GM12878 (cell line): Measurements from ENCODE around the gene ERFL. TPM values are rescaled to one million over a fixed set of nuclear protein-coding genes. Genes with fewer than 3 reads are reported as not detected.
A peak's percentile ranks its signal among the peaks of the same experiment; 100 is the strongest.

Experiments
- ASH2L ChIP-seq: fragments of 300-600, 200-600 bp; sonication (generic); IDR thresholded peaks from 2 replicates; pipeline ENCODE4 v1.6.1; 2017; ENCODE audit warnings: low read depth, mild to moderate bottlenecking, borderline replicate concordance
- ATF3 ChIP-seq: IDR thresholded peaks from 2 replicates; pipeline ENCODE4 v1.6.1; 2011; ENCODE audit warnings: low read depth, mild to moderate bottlenecking, low read length, moderate library complexity, borderline replicate concordance; ENCODE audit errors: extremely low read depth
- BCL3 ChIP-seq: IDR thresholded peaks from 2 replicates; pipeline ENCODE4 v1.6.1; 2011; ENCODE audit warnings: borderline replicate concordance, low read depth, mild to moderate bottlenecking, moderate library complexity, low read length; ENCODE audit not compliant: insufficient read depth, poor library complexity, severe bottlenecking
- BMI1 ChIP-seq: fragments of 450-650 bp; IDR thresholded peaks from 2 replicates; pipeline ENCODE4 v1.6.1; 2016; ENCODE audit warnings: mild to moderate bottlenecking, moderate library complexity, borderline replicate concordance
- FOS ChIP-seq: IDR thresholded peaks from 3 replicates; pipeline ENCODE4 v1.6.1; 2011; ENCODE audit warnings: borderline replicate concordance; ENCODE audit not compliant: insufficient read length; ENCODE audit errors: extremely low read depth
- FOXK2 ChIP-seq: fragments of 450-650 bp; IDR thresholded peaks from 2 replicates; pipeline ENCODE4 v1.6.1; 2017; ENCODE audit warnings: mild to moderate bottlenecking, moderate library complexity
- FOXM1 ChIP-seq: IDR thresholded peaks from 2 replicates; pipeline ENCODE4 v1.6.1; 2012; ENCODE audit warnings: low read depth, mild to moderate bottlenecking, inconsistent platforms, low read length, moderate library complexity
- HDAC6 ChIP-seq: fragments of 200-600 bp; sonication (generic); IDR thresholded peaks from one replicate; pipeline ENCODE4 v1.8.0; 2017; ENCODE audit warnings: antibody characterized with exemption; ENCODE audit not compliant: unreplicated experiment
- LARP7 ChIP-seq: fragments of 450-650 bp; IDR thresholded peaks from 2 replicates; pipeline ENCODE4 v1.6.1; 2017; ENCODE audit warnings: mild to moderate bottlenecking
- MTA2 ChIP-seq: fragments of 450-650 bp; IDR thresholded peaks from 2 replicates; pipeline ENCODE4 v1.6.1; 2016; ENCODE audit warnings: low read depth, mild to moderate bottlenecking, moderate library complexity
- NR2F1 ChIP-seq: fragments of 450-650 bp; conservative IDR thresholded peaks from 2 replicates; pipeline ENCODE4 v1.6.1; 2017; ENCODE audit warnings: mild to moderate bottlenecking
- PBX3 ChIP-seq: IDR thresholded peaks from 2 replicates; pipeline ENCODE4 v1.6.1; 2011; ENCODE audit warnings: mild to moderate bottlenecking, low read depth, low read length, moderate library complexity; ENCODE audit not compliant: insufficient replicate concordance
- POLR2AphosphoS2 ChIP-seq: IDR thresholded peaks from 2 replicates; pipeline ENCODE4 v1.6.1; 2011; ENCODE audit warnings: low read depth, mild to moderate bottlenecking, low read length, improper control_type of control experiment, moderate library complexity
- RELA ChIP-seq: fragments of 450-650 bp; IDR thresholded peaks from 2 replicates; pipeline ENCODE4 v1.8.0; 2014; ENCODE audit warnings: borderline replicate concordance; ENCODE audit not compliant: partially characterized antibody
- SIX5 ChIP-seq: IDR thresholded peaks from 2 replicates; pipeline ENCODE4 v1.6.1; 2011; ENCODE audit warnings: mild to moderate bottlenecking, low read depth, low read length, moderate library complexity; ENCODE audit not compliant: severe bottlenecking
- SKIL ChIP-seq: fragments of 450-650 bp; IDR thresholded peaks from 2 replicates; pipeline ENCODE4 v1.6.1; 2017; ENCODE audit warnings: mild to moderate bottlenecking, low read depth, inconsistent platforms; ENCODE audit not compliant: poor library complexity, severe bottlenecking
- SMAD5 ChIP-seq: IDR thresholded peaks from 2 replicates; pipeline ENCODE4 v1.6.1; 2016; ENCODE audit warnings: antibody characterized with exemption, low read depth
- YY1 ChIP-seq: IDR thresholded peaks from 2 replicates; pipeline ENCODE4 v1.6.1; 2011; ENCODE audit warnings: low read depth, mild to moderate bottlenecking, low read length
- ZBTB4 ChIP-seq: fragments of 450-650 bp; formaldehyde crosslinking; IDR thresholded peaks from 2 replicates; pipeline ENCODE4 v1.4.0; 2022; ENCODE audit warnings: mild to moderate bottlenecking, moderate library complexity
- ZNF384 ChIP-seq: IDR thresholded peaks from 2 replicates; pipeline ENCODE4 v1.6.1; 2012; ENCODE audit warnings: low read depth, mild to moderate bottlenecking, low read length, improper control_type of control experiment, borderline replicate concordance
- polyA plus RNA-seq, 11 experiments: library from polyadenylated mRNA; depleted of rRNA in 4 of 11; unstranded in 6 of 11; stranded (reverse) in 5 of 11; fragments of >200 nt; fragmentation: Nextera tagmentation in 4 of 11; fragmentation: Illumina TruSeq in 1 of 11; extraction: Ambion mirVana in 4 of 11; extraction: Trizol in 1 of 11; gene quantifications; 1 replicate in 1 of 11; 2 replicates in 10 of 11; pipeline versions ENCODE4 v1.2.1 to v1.2.3, GENCODE V29; 2011 to 2016; ENCODE audit warnings: inconsistent platforms in 2 of 11, missing spikeins in 2 of 11, low read depth in 1 of 11
- total RNA-seq, 4 experiments: library from RNA; depleted of rRNA in 3 of 4; stranded (reverse); fragments of >200 nt in 3 of 4; fragmentation: Illumina TruSeq in 1 of 4; extraction: Trizol in 1 of 4; gene quantifications; 2 replicates each; pipeline versions ENCODE4 v1.2.1 to v1.2.3, GENCODE V29; 2013 to 2021

ERFL gene
- total and polyA plus RNA-seq, 10 of the 15 experiments (the other 5 are each of a cell fraction or from before 2014, with no cell fraction given) = 0.04 to 0.10 (median 0.05) TPM; not detected in 7

GRCh38 chr19:41876847-41877832 lies 51.1 kb downstream of the ERFL start, which contains the start of gene CD79A (continued):
- no peak for TF ChIP-seq FOS
- TF ChIP-seq SIX5 = no peak
- peak; percentile 76; the same call in 1 of the 2 replicates for TF ChIP-seq FOXM1
- no peak for TF ChIP-seq HDAC6
- TF ChIP-seq NR2F1 = peak; percentile 87
- peak; percentile 60 for TF ChIP-seq SKIL
- no peak for TF ChIP-seq ZNF384
- no peak for TF ChIP-seq ASH2L
- TF ChIP-seq SMAD5 = no peak
- no peak for TF ChIP-seq ATF3
- peak; percentile 29; the same call in 1 of the 2 replicates for TF ChIP-seq LARP7
- peak; percentile 14 for TF ChIP-seq PBX3
- TF ChIP-seq RELA = no peak
- peak; percentile 78; the same call in 1 of the 2 replicates for TF ChIP-seq MTA2
- TF ChIP-seq POLR2AphosphoS2 = 0 out of 2 replicates have a peak, but pooled peaks have one; percentile 65
- TF ChIP-seq YY1 = 0 out of 2 replicates have a peak, but pooled peaks have one; percentile 32
- peak; percentile 26; the same call in 1 of the 2 replicates for TF ChIP-seq BMI1
- no peak for TF ChIP-seq FOXK2
- peak; percentile 94 for TF ChIP-seq BCL3
- TF ChIP-seq ZBTB4 (CRISPR knock-in tag) = no peak
